ENCODE measurements around the gene ABCC5. TPM values are rescaled to one million over a fixed set of nuclear protein-coding genes. Genes with fewer than 3 reads are reported as not detected.

ABCC5 gene
- total and polyA plus RNA-seq, 2 donors from 2014 or later: 31.9 to 39.3 TPM

GRCh38 chr3:183968666-183969245 is 48.9 kb downstream of the ABCC5 start:
- no peak overlapping the region for H3K9ac ChIP-seq (ENCODE audit: low read length in 3 of 3)
- peaks cover 3 to 18% (median 13%) of the 10 kb centered on the region in 3 donors for H3K36me3 ChIP-seq (ENCODE audit: control insufficient read depth in 2 of 3, insufficient read depth in 3 of 3, low read length in 3 of 3)
- no peak for DNase-seq
- no peak overlapping the region for H3K4me3 ChIP-seq (ENCODE audit: low read length in 3 of 3)
- no peaks in the 10 kb centered on the region for H3K27me3 ChIP-seq (ENCODE audit: control insufficient read depth, insufficient read depth, low read length)
- H3K27ac ChIP-seq (ENCODE audit: low read depth in 2 of 2, low read length in 2 of 2): no peak overlapping the region
- intact Hi-C loops (cut with DNase I): no loop called here
- no peak for FAIRE-seq
- H3K9me3 ChIP-seq (ENCODE audit: control insufficient read depth in 2 of 3, insufficient read depth in 1 of 3, low read length in 3 of 3): no peaks in the 10 kb centered on the region
- TF ChIP-seq, protein P1, sequence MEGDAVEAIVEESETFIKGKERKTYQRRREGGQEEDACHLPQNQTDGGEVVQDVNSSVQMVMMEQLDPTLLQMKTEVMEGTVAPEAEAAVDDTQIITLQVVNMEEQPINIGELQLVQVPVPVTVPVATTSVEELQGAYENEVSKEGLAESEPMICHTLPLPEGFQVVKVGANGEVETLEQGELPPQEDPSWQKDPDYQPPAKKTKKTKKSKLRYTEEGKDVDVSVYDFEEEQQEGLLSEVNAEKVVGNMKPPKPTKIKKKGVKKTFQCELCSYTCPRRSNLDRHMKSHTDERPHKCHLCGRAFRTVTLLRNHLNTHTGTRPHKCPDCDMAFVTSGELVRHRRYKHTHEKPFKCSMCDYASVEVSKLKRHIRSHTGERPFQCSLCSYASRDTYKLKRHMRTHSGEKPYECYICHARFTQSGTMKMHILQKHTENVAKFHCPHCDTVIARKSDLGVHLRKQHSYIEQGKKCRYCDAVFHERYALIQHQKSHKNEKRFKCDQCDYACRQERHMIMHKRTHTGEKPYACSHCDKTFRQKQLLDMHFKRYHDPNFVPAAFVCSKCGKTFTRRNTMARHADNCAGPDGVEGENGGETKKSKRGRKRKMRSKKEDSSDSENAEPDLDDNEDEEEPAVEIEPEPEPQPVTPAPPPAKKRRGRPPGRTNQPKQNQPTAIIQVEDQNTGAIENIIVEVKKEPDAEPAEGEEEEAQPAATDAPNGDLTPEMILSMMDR (IDR thresholded peaks at IDR 0.05; ENCODE audit: borderline replicate concordance, extremely low read depth, insufficient read depth): no peak
- H3K4me1 ChIP-seq (ENCODE audit: control insufficient read depth in 2 of 3, insufficient read depth in 2 of 3, low read depth in 1 of 3, low read length in 3 of 3): no peaks in the 10 kb centered on the region

DNA sequence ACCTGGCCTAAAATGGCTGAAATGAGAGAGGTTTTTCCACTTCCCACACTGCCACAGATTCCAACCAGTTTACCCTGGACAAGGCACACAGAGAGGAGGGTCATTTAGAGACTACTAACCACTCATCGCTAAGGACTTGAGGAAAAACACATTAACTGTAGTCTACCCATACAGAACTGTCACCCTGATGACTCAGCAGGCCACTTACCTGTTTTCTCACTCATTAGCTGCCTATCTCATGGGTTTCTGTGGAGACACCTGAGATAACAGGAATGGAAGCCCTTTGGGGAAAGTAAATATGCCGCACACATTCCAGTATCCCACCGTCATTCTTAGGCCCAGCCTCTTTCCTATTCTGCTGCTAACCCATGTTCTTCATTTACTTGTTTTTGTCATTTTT is 50.0 kb downstream of the ABCC5 start:
- no peaks in the 10 kb centered on the region for H3K27me3 ChIP-seq (ENCODE audit: control insufficient read depth, insufficient read depth, low read length)
- no peaks in the 10 kb centered on the region for H3K9me3 ChIP-seq (ENCODE audit: control insufficient read depth in 2 of 3, insufficient read depth in 1 of 3, low read length in 3 of 3)
- no peak overlapping the region for H3K4me3 ChIP-seq (ENCODE audit: low read length in 3 of 3)
- intact Hi-C loops (cut with DNase I): no loop called here
- H3K9ac ChIP-seq (ENCODE audit: low read length in 3 of 3): no peak overlapping the region
- H3K36me3 ChIP-seq (ENCODE audit: control insufficient read depth in 2 of 3, insufficient read depth in 3 of 3, low read length in 3 of 3): peaks cover 3 to 18% (median 13%) of the 10 kb centered on the region in 3 donors
- DNase-seq (no peak), FAIRE-seq (no peak)
- no peaks in the 10 kb centered on the region for H3K4me1 ChIP-seq (ENCODE audit: control insufficient read depth in 2 of 3, insufficient read depth in 2 of 3, low read depth in 1 of 3, low read length in 3 of 3)
- TF ChIP-seq, protein P1 (IDR thresholded peaks at IDR 0.05; ENCODE audit: borderline replicate concordance, extremely low read depth, insufficient read depth): no peak
- no peak overlapping the region for H3K27ac ChIP-seq (ENCODE audit: low read depth in 2 of 2, low read length in 2 of 2)

DNA sequence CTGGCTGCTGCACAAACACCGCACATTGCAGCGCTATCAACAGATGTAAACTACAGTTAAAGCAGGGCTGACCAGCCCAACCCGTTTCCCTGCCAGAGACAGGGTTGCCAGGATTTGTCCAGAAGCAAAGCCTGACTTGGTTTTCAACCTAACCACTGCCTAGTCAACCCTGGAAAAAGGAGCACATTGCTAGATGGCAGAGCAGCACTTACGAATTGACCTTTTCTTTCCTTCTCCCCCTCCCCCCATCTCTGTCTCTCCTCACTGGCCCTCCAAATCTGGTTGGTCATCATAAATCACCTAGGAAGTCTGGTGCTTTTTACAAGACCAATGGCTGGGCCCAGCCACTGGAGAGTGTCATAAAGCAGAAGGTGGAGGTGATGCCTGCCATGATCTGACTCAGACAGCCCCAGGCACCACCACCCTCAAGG is 51.3 kb downstream of the ABCC5 start:
- H3K27me3 ChIP-seq (ENCODE audit: control insufficient read depth, insufficient read depth, low read length): no peaks in the 10 kb centered on the region
- no peak overlapping the region for H3K4me3 ChIP-seq (ENCODE audit: low read length in 3 of 3)
- H3K27ac ChIP-seq (ENCODE audit: low read depth in 2 of 2, low read length in 2 of 2): no peak overlapping the region
- DNase-seq: peak in 2 of 5 donors; percentile 18 to 26
- H3K4me1 ChIP-seq (ENCODE audit: control insufficient read depth in 2 of 3, insufficient read depth in 2 of 3, low read depth in 1 of 3, low read length in 3 of 3): no peaks in the 10 kb centered on the region
- FAIRE-seq: no peak
- H3K36me3 ChIP-seq (ENCODE audit: control insufficient read depth in 2 of 3, insufficient read depth in 3 of 3, low read length in 3 of 3): peaks cover 3 to 16% (median 4%) of the 10 kb centered on the region in 3 donors
- TF ChIP-seq, protein P1 (IDR thresholded peaks at IDR 0.05; ENCODE audit: borderline replicate concordance, extremely low read depth, insufficient read depth): no peak
- intact Hi-C loops (cut with DNase I): no loop called here
- H3K9ac ChIP-seq (ENCODE audit: low read length in 3 of 3): no peak overlapping the region
- no peaks in the 10 kb centered on the region for H3K9me3 ChIP-seq (ENCODE audit: control insufficient read depth in 2 of 3, insufficient read depth in 1 of 3, low read length in 3 of 3)

- Histone ChIP-seq H3K9me3 (ENCODE audit: control insufficient read depth in 2 of 3, insufficient read depth in 1 of 3, low read length in 3 of 3) (no peaks in the 10 kb centered on the region), H3K36me3 (ENCODE audit: control insufficient read depth in 2 of 3, insufficient read depth in 3 of 3, low read length in 3 of 3) (peaks cover 9 to 19% (median 12%) of the 10 kb centered on the region in 3 donors)
These were observed 54.9 kb downstream of the ABCC5 start for GRCh38 chr3:183962807-183963206.

More at GRCh38 chr3:183962807-183963206, 54.9 kb downstream of the ABCC5 start:
- TF ChIP-seq, protein P1 (IDR thresholded peaks at IDR 0.05; ENCODE audit: borderline replicate concordance, extremely low read depth, insufficient read depth): no peak
- H3K4me1 ChIP-seq (ENCODE audit: control insufficient read depth in 2 of 3, insufficient read depth in 2 of 3, low read depth in 1 of 3, low read length in 3 of 3): no peaks in the 10 kb centered on the region
- FAIRE-seq (no peak), DNase-seq (no peak)
- intact Hi-C loops (cut with DNase I): no loop called here
- H3K9ac ChIP-seq (ENCODE audit: low read length in 3 of 3): no peak overlapping the region
- H3K27me3 ChIP-seq (ENCODE audit: control insufficient read depth, insufficient read depth, low read length): no peaks in the 10 kb centered on the region
- H3K27ac ChIP-seq (ENCODE audit: low read depth in 2 of 2, low read length in 2 of 2): no peak overlapping the region
- no peak overlapping the region for H3K4me3 ChIP-seq (ENCODE audit: low read length in 3 of 3)

Data from kidney (tissue), 14 donors.